K562 (cell line): Measurements from ENCODE around the gene NEUROG1. TPM values are rescaled to one million over a fixed set of nuclear protein-coding genes. Genes with fewer than 3 reads are reported as not detected.

ENCODE experiments used
- FOXP4 ChIP-seq: sonication (generic); formaldehyde crosslinking; IDR thresholded peaks from 2 replicates; pipeline ENCODE4 v1.8.0; 2022; ENCODE audit warnings: mild to moderate bottlenecking, missing genetic modification reagents, borderline replicate concordance
- HDAC1 ChIP-seq, 2 experiments: fragments of 450-650 bp; IDR thresholded peaks; 2 replicates each; pipeline ENCODE4 v1.6.1; 2016 to 2017; ENCODE audit warnings: inconsistent platforms in 1 of 2, mild to moderate bottlenecking in 1 of 2, moderate library complexity in 1 of 2
- PREB ChIP-seq: sonication (generic); formaldehyde crosslinking; IDR thresholded peaks from 2 replicates; pipeline ENCODE4 v1.8.1; 2023; ENCODE audit warnings: mild to moderate bottlenecking, missing genetic modification reagents
- ZNF23 ChIP-seq: fragments of 250-450 bp; sonication (Bioruptor Pico); IDR thresholded peaks from 2 replicates; pipeline ENCODE4 v1.4.0; 2020; ENCODE audit warnings: mild to moderate bottlenecking
- polyA plus RNA-seq, 8 experiments: library from polyadenylated mRNA; depleted of rRNA in 4 of 8; stranded (reverse) in 5 of 8; unstranded in 3 of 8; fragments of >200 nt; fragmentation: Nextera tagmentation in 2 of 8; fragmentation: Illumina TruSeq in 1 of 8; extraction: Ambion mirVana in 2 of 8; extraction: Trizol in 1 of 8; gene quantifications; 2 replicates each; pipeline versions ENCODE4 v1.2.1 to v1.2.3, GENCODE V29; 2011 to 2014; ENCODE audit warnings: inconsistent platforms in 1 of 8, missing spikeins in 1 of 8
- total RNA-seq, 7 experiments: library from RNA; depleted of rRNA in 6 of 7; stranded (reverse); fragments of >200 nt in 6 of 7; fragmentation: Illumina TruSeq in 2 of 7; extraction: Trizol in 2 of 7; gene quantifications; 2 replicates each; pipeline versions ENCODE4 v1.2.1 to v1.2.3, GENCODE V29; 2011 to 2021; ENCODE audit warnings: low replicate concordance in 1 of 7
- TF ChIP-seq, protein P1 (sequence below): fragments of 450-650 bp; IDR thresholded peaks from 2 replicates; pipeline ENCODE4 v1.6.1; 2016; ENCODE audit warnings: borderline replicate concordance

NEUROG1 gene
- total and polyA plus RNA-seq, 9 of the 15 experiments (the other 6 are each of a cell fraction or from before 2014, with no cell fraction given), result not detected

- TF ChIP-seq FOXP4 (CRISPR knock-in tag) (no peak), HDAC1 (IDR thresholded peaks at IDR 0.05) (no peak), ZNF23 (CRISPR knock-in tag) (no peak), PREB (CRISPR knock-in tag) (no peak)
- TF ChIP-seq, protein P1, sequence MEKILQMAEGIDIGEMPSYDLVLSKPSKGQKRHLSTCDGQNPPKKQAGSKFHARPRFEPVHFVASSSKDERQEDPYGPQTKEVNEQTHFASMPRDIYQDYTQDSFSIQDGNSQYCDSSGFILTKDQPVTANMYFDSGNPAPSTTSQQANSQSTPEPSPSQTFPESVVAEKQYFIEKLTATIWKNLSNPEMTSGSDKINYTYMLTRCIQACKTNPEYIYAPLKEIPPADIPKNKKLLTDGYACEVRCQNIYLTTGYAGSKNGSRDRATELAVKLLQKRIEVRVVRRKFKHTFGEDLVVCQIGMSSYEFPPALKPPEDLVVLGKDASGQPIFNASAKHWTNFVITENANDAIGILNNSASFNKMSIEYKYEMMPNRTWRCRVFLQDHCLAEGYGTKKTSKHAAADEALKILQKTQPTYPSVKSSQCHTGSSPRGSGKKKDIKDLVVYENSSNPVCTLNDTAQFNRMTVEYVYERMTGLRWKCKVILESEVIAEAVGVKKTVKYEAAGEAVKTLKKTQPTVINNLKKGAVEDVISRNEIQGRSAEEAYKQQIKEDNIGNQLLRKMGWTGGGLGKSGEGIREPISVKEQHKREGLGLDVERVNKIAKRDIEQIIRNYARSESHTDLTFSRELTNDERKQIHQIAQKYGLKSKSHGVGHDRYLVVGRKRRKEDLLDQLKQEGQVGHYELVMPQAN, result no peak
Measured at GRCh38 chr5:135584276-135584675, 48.5 kb upstream of the NEUROG1 start (continued).
